ENCODE measurements around the gene NAT10. TPM values are rescaled to one million over a fixed set of nuclear protein-coding genes. Genes with fewer than 3 reads are reported as not detected.

The NAT10 gene
- total RNA-seq, 4 donors from 2014 or later, result 17.7 to 33.6 (median 24.3) TPM

- TF ChIP-seq CTCF (IDR thresholded peaks at IDR 0.05; ENCODE audit: low read depth), result no peak
Observed at GRCh38 chr11:34169686-34170085, 64.3 kb downstream of the NAT10 start.

GRCh38 chr11:34173050-34173449, 67.6 kb downstream of the NAT10 start:
- TF ChIP-seq CTCF (IDR thresholded peaks at IDR 0.05; ENCODE audit: low read depth), result no peak

GRCh38 chr11:34174412-34175041, 69.1 kb downstream of the NAT10 start:
- no peak for TF ChIP-seq CTCF (IDR thresholded peaks at IDR 0.05; ENCODE audit: low read depth)

GRCh38 chr11:34175284-34176019, 70.0 kb downstream of the NAT10 start:
- no peak for TF ChIP-seq CTCF (IDR thresholded peaks at IDR 0.05; ENCODE audit: low read depth)

DNA sequence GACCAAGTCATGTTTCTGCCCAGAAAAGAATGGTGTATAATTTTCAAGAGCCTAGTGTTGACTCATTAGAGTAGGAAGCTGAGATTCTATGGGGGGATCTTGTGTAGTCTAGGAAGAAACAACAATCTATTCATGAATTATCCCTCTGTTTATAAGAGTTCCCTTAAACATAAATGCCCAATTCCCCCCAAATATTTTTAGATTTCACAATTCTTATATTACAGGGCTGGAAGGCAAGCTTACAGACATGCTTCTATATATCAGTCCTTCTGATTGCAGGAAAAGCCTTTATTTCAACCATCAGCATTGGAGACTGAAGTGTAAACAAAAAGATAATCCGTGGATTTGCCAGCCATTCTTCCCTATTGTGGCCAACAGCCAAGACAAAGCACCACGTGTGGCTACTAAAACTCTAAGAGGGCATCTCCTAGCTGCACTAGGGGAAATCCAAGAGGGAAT, 71.4 kb downstream of the NAT10 start:
- TF ChIP-seq CTCF (IDR thresholded peaks at IDR 0.05; ENCODE audit: low read depth), result no peak

DNA sequence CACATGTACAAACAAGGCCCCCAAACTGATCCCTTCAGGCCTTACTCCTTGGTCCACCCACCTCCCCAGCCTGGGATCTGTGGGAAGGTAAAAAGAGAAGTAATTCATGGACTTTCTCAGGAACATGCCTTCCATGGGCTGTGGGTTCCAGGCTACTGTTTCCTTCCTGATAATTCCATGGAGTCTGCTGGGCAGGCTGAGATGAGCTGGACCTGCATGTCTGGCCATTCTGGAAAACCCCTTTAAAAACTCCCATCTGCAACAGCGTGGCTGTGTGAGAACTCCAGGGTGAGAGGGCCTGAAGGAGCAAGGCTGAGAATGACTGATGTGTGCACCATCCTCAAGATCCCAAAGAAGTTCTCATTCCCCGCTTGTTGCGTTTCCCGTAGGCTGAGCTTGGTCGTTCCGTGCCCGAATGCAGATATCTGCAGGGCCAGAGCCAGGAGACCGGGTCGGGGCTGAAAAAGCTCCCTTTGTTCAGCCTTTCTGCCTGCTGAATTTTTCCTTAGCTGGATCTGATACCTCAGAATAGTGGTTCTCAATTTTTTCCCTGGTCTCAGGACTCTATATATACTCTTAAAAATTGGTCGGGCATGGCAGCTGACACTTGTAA, 72.9 kb downstream of the NAT10 start:
- TF ChIP-seq CTCF (IDR thresholded peaks at IDR 0.05; ENCODE audit: low read depth), result no peak

- no peak for TF ChIP-seq CTCF (IDR thresholded peaks at IDR 0.05; ENCODE audit: low read depth)
Observed at GRCh38 chr11:34179026-34179675, 73.7 kb downstream of the NAT10 start.
